Activated naive CD8-positive, alpha-beta T cell (primary cell): ENCODE data around the gene EEF1AKMT1.
"Not testable (repeated sequence)": the region's sequence is repeated elsewhere in the genome, so short reads cannot be mapped to it uniquely, and the experiment has no call there.

ENCODE experiments used
- H3K27ac Mint-ChIP-seq: one replicate; pipeline ENCODE4 v1.8.0; 2021; ENCODE audit warnings: mixed read lengths
- H3K27me3 Mint-ChIP-seq: one replicate; pipeline ENCODE4 v1.8.0; 2021; ENCODE audit warnings: mixed read lengths
- H3K36me3 Mint-ChIP-seq: one replicate; pipeline ENCODE4 v1.8.0; 2021; ENCODE audit warnings: mixed read lengths
- H3K4me1 Mint-ChIP-seq: one replicate; pipeline ENCODE4 v1.8.0; 2021; ENCODE audit warnings: low read depth, mixed read lengths
- H3K4me3 Mint-ChIP-seq: one replicate; pipeline ENCODE4 v1.8.0; 2021; ENCODE audit warnings: mild to moderate bottlenecking, mixed read lengths
- H3K9me3 Mint-ChIP-seq: one replicate; pipeline ENCODE4 v1.8.0; 2021; ENCODE audit warnings: low read depth, mixed read lengths

The EEF1AKMT1 gene

GRCh38 chr13:20760872-20761271, 12.9 kb downstream of the EEF1AKMT1 start:
- peaks cover 13% of the 10 kb centered on the region for H3K36me3 Mint-ChIP-seq
- H3K27me3 Mint-ChIP-seq, result no peaks in the 10 kb centered on the region
- no peak overlapping the region for H3K27ac Mint-ChIP-seq
- H3K4me1 Mint-ChIP-seq, result peaks cover 2% of the 10 kb centered on the region
- no peaks in the 10 kb centered on the region for H3K9me3 Mint-ChIP-seq
- H3K4me3 Mint-ChIP-seq, result no peak overlapping the region

GRCh38 chr13:20754009-20754408, 19.8 kb downstream of the EEF1AKMT1 start:
- no peak overlapping the region for H3K27ac Mint-ChIP-seq
- no peaks in the 10 kb centered on the region for H3K4me1 Mint-ChIP-seq
- H3K4me3 Mint-ChIP-seq, result no peak overlapping the region
- H3K9me3 Mint-ChIP-seq, result peaks cover 11% of the 10 kb centered on the region
- H3K27me3 Mint-ChIP-seq, result no peaks in the 10 kb centered on the region
- peaks cover 47% of the 10 kb centered on the region for H3K36me3 Mint-ChIP-seq

GRCh38 chr13:20749377-20749776, 24.4 kb downstream of the EEF1AKMT1 start:
- Mint-ChIP-seq H3K36me3 (peaks cover 47% of the 10 kb centered on the region), H3K4me3 (no peak overlapping the region), H3K27ac (no peak overlapping the region), H3K4me1 (no peaks in the 10 kb centered on the region), H3K9me3 (peaks cover 22% of the 10 kb centered on the region), H3K27me3 (no peaks in the 10 kb centered on the region)

GRCh38 chr13:20743830-20744404, 29.8 kb downstream of the EEF1AKMT1 start:
- H3K9me3 Mint-ChIP-seq, result peaks cover 10% of the 10 kb centered on the region
- not testable (repeated sequence) for H3K4me3 Mint-ChIP-seq, H3K27me3 Mint-ChIP-seq, H3K4me1 Mint-ChIP-seq, H3K27ac Mint-ChIP-seq
- peaks cover 25% of the 10 kb centered on the region for H3K36me3 Mint-ChIP-seq

- Mint-ChIP-seq H3K9me3 (no peaks in the 10 kb centered on the region), H3K27me3 (no peaks in the 10 kb centered on the region), H3K36me3 (peaks cover 13% of the 10 kb centered on the region), H3K27ac (no peak overlapping the region), H3K4me1 (no peaks in the 10 kb centered on the region), H3K4me3 (no peak overlapping the region)
Observed at GRCh38 chr13:20740021-20740420, 33.7 kb downstream of the EEF1AKMT1 start.

- Mint-ChIP-seq H3K4me3 (no peak overlapping the region), H3K9me3 (no peaks in the 10 kb centered on the region), H3K27me3 (no peaks in the 10 kb centered on the region), H3K36me3 (peaks cover 14% of the 10 kb centered on the region), H3K4me1 (no peaks in the 10 kb centered on the region), H3K27ac (no peak overlapping the region)
Observed at GRCh38 chr13:20738616-20739015, 35.1 kb downstream of the EEF1AKMT1 start.

GRCh38 chr13:20729633-20730585, 43.9 kb downstream of the EEF1AKMT1 start:
- Mint-ChIP-seq H3K4me3 (no peak overlapping the region), H3K4me1 (no peaks in the 10 kb centered on the region), H3K9me3 (no peaks in the 10 kb centered on the region), H3K27me3 (no peaks in the 10 kb centered on the region), H3K36me3 (peaks cover 10% of the 10 kb centered on the region), H3K27ac (no peak overlapping the region)

GRCh38 chr13:20728579-20729311, 45.0 kb downstream of the EEF1AKMT1 start:
- no peaks in the 10 kb centered on the region for H3K27me3 Mint-ChIP-seq
- H3K4me1 Mint-ChIP-seq, result no peaks in the 10 kb centered on the region
- H3K9me3 Mint-ChIP-seq, result no peaks in the 10 kb centered on the region
- no peak overlapping the region for H3K27ac Mint-ChIP-seq
- peaks cover 7% of the 10 kb centered on the region for H3K36me3 Mint-ChIP-seq
- no peak overlapping the region for H3K4me3 Mint-ChIP-seq

GRCh38 chr13:20727856-20728255, 45.9 kb downstream of the EEF1AKMT1 start:
- peaks cover 7% of the 10 kb centered on the region for H3K36me3 Mint-ChIP-seq

GRCh38 chr13:20721454-20722357, 52.1 kb downstream of the EEF1AKMT1 start:
- Mint-ChIP-seq H3K4me1 (peaks cover 1% of the 10 kb centered on the region), H3K36me3 (no peaks in the 10 kb centered on the region), H3K9me3 (no peaks in the 10 kb centered on the region), H3K27ac (no peak overlapping the region), H3K27me3 (no peaks in the 10 kb centered on the region), H3K4me3 (peak overlapping the region; percentile 66)

More at GRCh38 chr13:20727856-20728255, 45.9 kb downstream of the EEF1AKMT1 start:
- no peak overlapping the region for H3K4me3 Mint-ChIP-seq
- H3K9me3 Mint-ChIP-seq, result no peaks in the 10 kb centered on the region
- H3K4me1 Mint-ChIP-seq, result no peaks in the 10 kb centered on the region
- H3K27me3 Mint-ChIP-seq, result no peaks in the 10 kb centered on the region
- no peak overlapping the region for H3K27ac Mint-ChIP-seq

- H3K4me1 Mint-ChIP-seq, result peaks cover 1% of the 10 kb centered on the region
- H3K9me3 Mint-ChIP-seq, result no peaks in the 10 kb centered on the region
- no peaks in the 10 kb centered on the region for H3K27me3 Mint-ChIP-seq
- no peak overlapping the region for H3K27ac Mint-ChIP-seq
- H3K4me3 Mint-ChIP-seq, result peak overlapping the region; percentile 20
- H3K36me3 Mint-ChIP-seq, result no peaks in the 10 kb centered on the region
Observed at GRCh38 chr13:20721058-20721453, 52.7 kb downstream of the EEF1AKMT1 start.

- H3K4me1 Mint-ChIP-seq, result peaks cover 1% of the 10 kb centered on the region
- no peaks in the 10 kb centered on the region for H3K36me3 Mint-ChIP-seq
- H3K9me3 Mint-ChIP-seq, result no peaks in the 10 kb centered on the region
- no peaks in the 10 kb centered on the region for H3K27me3 Mint-ChIP-seq
- H3K27ac Mint-ChIP-seq, result no peak overlapping the region
- H3K4me3 Mint-ChIP-seq, result no peak overlapping the region
Observed at GRCh38 chr13:20720499-20720898, 53.3 kb downstream of the EEF1AKMT1 start.

GRCh38 chr13:20719783-20720182, 54.0 kb downstream of the EEF1AKMT1 start:
- Mint-ChIP-seq H3K4me1 (peaks cover 1% of the 10 kb centered on the region), H3K36me3 (no peaks in the 10 kb centered on the region), H3K27me3 (no peaks in the 10 kb centered on the region), H3K9me3 (no peaks in the 10 kb centered on the region), H3K4me3 (no peak overlapping the region), H3K27ac (no peak overlapping the region)

- H3K4me3 Mint-ChIP-seq, result no peak overlapping the region
- no peaks in the 10 kb centered on the region for H3K27me3 Mint-ChIP-seq
- no peaks in the 10 kb centered on the region for H3K36me3 Mint-ChIP-seq
- no peaks in the 10 kb centered on the region for H3K9me3 Mint-ChIP-seq
- H3K27ac Mint-ChIP-seq, result no peak overlapping the region
- peaks cover 1% of the 10 kb centered on the region for H3K4me1 Mint-ChIP-seq
Observed at GRCh38 chr13:20718958-20719566, 54.7 kb downstream of the EEF1AKMT1 start.
